Measurements from ENCODE around the gene GGA2.
"Not testable (repeated sequence)": the region's sequence is repeated elsewhere in the genome, so short reads cannot be mapped to it uniquely, and the experiment has no call there.

The GGA2 gene

DNA sequence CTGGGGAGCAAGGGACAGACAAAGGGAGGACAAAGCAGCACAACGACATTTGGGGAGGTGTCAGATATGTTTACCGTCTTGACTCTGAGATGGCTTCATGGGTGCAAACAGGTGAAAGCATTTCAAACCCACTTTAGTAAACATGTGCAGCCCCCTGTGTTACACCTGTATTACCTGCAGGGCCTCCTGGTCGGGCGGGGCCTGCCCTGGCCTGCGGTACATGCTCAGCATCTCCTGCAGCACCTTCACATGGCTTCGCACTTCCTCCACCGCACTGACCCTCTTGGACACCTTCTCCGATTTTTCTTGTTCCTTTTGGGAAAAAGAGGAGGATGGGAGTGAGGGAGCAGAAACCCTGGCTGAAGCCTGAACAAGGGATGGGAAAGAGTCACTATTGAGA, 24.5 kb downstream of the GGA2 start:
- Histone ChIP-seq H2AFZ (ENCODE audit: insufficient read depth, low read length, poor library complexity) (no peak overlapping the region), H4K91ac (ENCODE audit: low read depth, low read length) (no peak overlapping the region), H4K12ac (ENCODE audit: low read depth, low read length) (no peak overlapping the region), H3K4ac (ENCODE audit: low read depth, low read length) (no peak overlapping the region), H3K79me2 (ENCODE audit: control insufficient read depth, insufficient read depth, low read length, poor library complexity) (no peaks in the 10 kb centered on the region), H3K36me3 (ENCODE audit: control insufficient read depth in 1 of 2, insufficient read depth in 2 of 2, low read length in 2 of 2) (peaks cover 51 to 68% of the 10 kb centered on the region in 2 experiments), H3K79me1 (ENCODE audit: low read length) (no peaks in the 10 kb centered on the region), H3K4me2 (ENCODE audit: low read length) (no peak overlapping the region), H3K14ac (ENCODE audit: low read length) (no peak overlapping the region), H3K4me1 (ENCODE audit: control insufficient read depth in 1 of 2, insufficient read depth in 2 of 2, low read length in 2 of 2) (no peaks in the 10 kb centered on the region), H3K18ac (ENCODE audit: low read length) (no peak overlapping the region), H3K4me3 (ENCODE audit: low read depth, low read length) (no peak overlapping the region), H4K8ac (ENCODE audit: low read depth, low read length) (no peak overlapping the region), H2AK5ac (ENCODE audit: low read length) (no peak overlapping the region), H2BK120ac (ENCODE audit: insufficient read depth, low read length, poor library complexity) (no peak overlapping the region), H3K23ac (ENCODE audit: low read length) (no peak overlapping the region), H2BK12ac (ENCODE audit: low read length) (no peak overlapping the region), H3K9ac (ENCODE audit: low read length) (no peak overlapping the region), H3K9me3 (ENCODE audit: insufficient read depth, low read depth, low read length) (no peaks in the 10 kb centered on the region), H3K27ac (ENCODE audit: low read depth, low read length) (no peak overlapping the region), H3K27me3 (ENCODE audit: insufficient read depth, low read length) (no peaks in the 10 kb centered on the region), H2BK5ac (ENCODE audit: low read depth, low read length, poor library complexity) (no peak overlapping the region)
- no CpG with 5 or more reads among the region's 8 CpGs for WGBS (ENCODE audit: extremely low coverage, insufficient coverage, insufficient read length)
- no peak for DNase-seq

DNA sequence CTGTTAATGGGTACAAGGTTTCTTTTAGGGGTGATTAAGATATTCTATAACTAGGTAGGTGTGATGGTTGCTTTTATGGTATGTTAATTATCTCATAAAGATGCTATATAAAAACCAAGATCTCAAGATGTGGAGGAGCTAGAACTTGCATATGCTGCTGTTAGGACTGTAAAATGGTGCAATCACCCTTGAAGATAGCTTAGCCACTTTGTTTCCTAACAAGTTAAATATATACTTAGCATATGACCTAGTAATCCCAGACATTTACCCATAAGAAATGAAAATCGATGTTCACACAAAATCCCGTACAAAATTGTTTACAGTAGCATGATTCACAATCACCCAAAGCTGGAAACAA, 25.1 kb downstream of the GGA2 start:
- no peaks in the 10 kb centered on the region for H3K9me3 ChIP-seq (ENCODE audit: insufficient read depth, low read depth, low read length)
- no peak overlapping the region for H3K14ac ChIP-seq (ENCODE audit: low read length)
- H3K36me3 ChIP-seq (ENCODE audit: control insufficient read depth in 1 of 2, insufficient read depth in 2 of 2, low read length in 2 of 2), result peaks cover 54 to 73% of the 10 kb centered on the region in 2 experiments
- no peak overlapping the region for H4K91ac ChIP-seq (ENCODE audit: low read depth, low read length)
- no peak for DNase-seq
- no CpG with 5 or more reads among the region's 2 CpGs for WGBS (ENCODE audit: extremely low coverage, insufficient coverage, insufficient read length)
- no peak overlapping the region for H4K8ac ChIP-seq (ENCODE audit: low read depth, low read length)
- no peak overlapping the region for H3K9ac ChIP-seq (ENCODE audit: low read length)
- H2BK120ac ChIP-seq (ENCODE audit: insufficient read depth, low read length, poor library complexity), result no peak overlapping the region
- no peaks in the 10 kb centered on the region for H3K4me1 ChIP-seq (ENCODE audit: control insufficient read depth in 1 of 2, insufficient read depth in 2 of 2, low read length in 2 of 2)
- no peak overlapping the region for H4K12ac ChIP-seq (ENCODE audit: low read depth, low read length)
- no peaks in the 10 kb centered on the region for H3K79me1 ChIP-seq (ENCODE audit: low read length)
- no peak overlapping the region for H2AK5ac ChIP-seq (ENCODE audit: low read length)
- H2BK5ac ChIP-seq (ENCODE audit: low read depth, low read length, poor library complexity), result no peak overlapping the region
- no peak overlapping the region for H2BK12ac ChIP-seq (ENCODE audit: low read length)
- H3K4ac ChIP-seq (ENCODE audit: low read depth, low read length), result no peak overlapping the region
- no peak overlapping the region for H3K18ac ChIP-seq (ENCODE audit: low read length)
- no peaks in the 10 kb centered on the region for H3K79me2 ChIP-seq (ENCODE audit: control insufficient read depth, insufficient read depth, low read length, poor library complexity)
- H3K23ac ChIP-seq (ENCODE audit: low read length), result no peak overlapping the region
- H3K4me2 ChIP-seq (ENCODE audit: low read length), result no peak overlapping the region
- H3K27me3 ChIP-seq (ENCODE audit: insufficient read depth, low read length), result no peaks in the 10 kb centered on the region
- H3K4me3 ChIP-seq (ENCODE audit: low read depth, low read length), result no peak overlapping the region
- H3K27ac ChIP-seq (ENCODE audit: low read depth, low read length), result no peak overlapping the region
- H2AFZ ChIP-seq (ENCODE audit: insufficient read depth, low read length, poor library complexity), result no peak overlapping the region

DNA sequence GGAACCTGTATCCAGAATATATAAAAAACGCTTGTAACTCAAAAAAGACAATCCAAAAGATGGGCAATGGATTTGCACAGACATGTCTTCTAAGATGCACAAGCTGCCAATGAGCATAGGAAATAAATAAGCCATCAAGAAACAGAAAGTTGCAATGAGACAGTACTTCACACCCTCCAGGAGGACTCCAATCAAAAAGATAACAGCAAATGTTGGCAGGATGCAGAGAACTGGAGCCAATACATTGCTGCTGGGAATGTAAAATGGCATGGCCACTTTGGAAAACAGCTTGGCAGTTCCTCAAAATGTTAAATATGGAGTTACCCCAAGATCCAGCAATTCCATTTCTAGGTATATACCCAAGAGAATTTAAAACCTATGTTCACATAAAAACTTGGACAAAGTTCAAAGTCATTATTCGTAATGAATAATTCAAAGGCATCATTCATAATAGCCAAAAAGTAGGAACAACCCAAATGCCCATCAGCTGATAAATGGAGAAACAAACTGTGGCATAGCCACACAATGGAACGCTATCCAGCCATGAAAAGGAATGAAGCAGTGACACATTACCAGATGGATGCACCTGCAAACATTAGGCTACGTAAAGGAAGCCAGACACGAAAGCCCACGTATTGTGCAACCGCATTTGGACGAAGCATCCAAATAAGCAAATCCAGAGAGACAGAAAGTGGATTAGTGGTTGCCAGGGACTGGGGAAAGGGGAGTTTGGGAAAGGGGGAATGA, 25.6 kb downstream of the GGA2 start:
- Histone ChIP-seq H3K4me1 (ENCODE audit: control insufficient read depth in 1 of 2, insufficient read depth in 2 of 2, low read length in 2 of 2) (no peaks in the 10 kb centered on the region), H3K4me3 (ENCODE audit: low read depth, low read length) (no peak overlapping the region), H3K9me3 (ENCODE audit: insufficient read depth, low read depth, low read length) (no peaks in the 10 kb centered on the region), H4K91ac (ENCODE audit: low read depth, low read length) (no peak overlapping the region), H2BK5ac (ENCODE audit: low read depth, low read length, poor library complexity) (no peak overlapping the region), H4K8ac (ENCODE audit: low read depth, low read length) (no peak overlapping the region), H3K27ac (ENCODE audit: low read depth, low read length) (no peak overlapping the region), H3K18ac (ENCODE audit: low read length) (no peak overlapping the region), H3K27me3 (ENCODE audit: insufficient read depth, low read length) (no peaks in the 10 kb centered on the region), H3K23ac (ENCODE audit: low read length) (no peak overlapping the region), H2BK120ac (ENCODE audit: insufficient read depth, low read length, poor library complexity) (no peak overlapping the region), H3K4ac (ENCODE audit: low read depth, low read length) (no peak overlapping the region), H2BK12ac (ENCODE audit: low read length) (no peak overlapping the region), H3K14ac (ENCODE audit: low read length) (no peak overlapping the region), H3K79me1 (ENCODE audit: low read length) (no peaks in the 10 kb centered on the region), H2AFZ (ENCODE audit: insufficient read depth, low read length, poor library complexity) (no peak overlapping the region), H3K79me2 (ENCODE audit: control insufficient read depth, insufficient read depth, low read length, poor library complexity) (no peaks in the 10 kb centered on the region), H4K12ac (ENCODE audit: low read depth, low read length) (no peak overlapping the region), H3K9ac (ENCODE audit: low read length) (no peak overlapping the region), H3K36me3 (ENCODE audit: control insufficient read depth in 1 of 2, insufficient read depth in 2 of 2, low read length in 2 of 2) (peaks cover 57 to 75% of the 10 kb centered on the region in 2 experiments), H2AK5ac (ENCODE audit: low read length) (no peak overlapping the region), H3K4me2 (ENCODE audit: low read length) (no peak overlapping the region)
- no peak for DNase-seq
- WGBS (ENCODE audit: extremely low coverage, insufficient coverage, insufficient read length), result no CpG with 5 or more reads among the region's 8 CpGs

DNA sequence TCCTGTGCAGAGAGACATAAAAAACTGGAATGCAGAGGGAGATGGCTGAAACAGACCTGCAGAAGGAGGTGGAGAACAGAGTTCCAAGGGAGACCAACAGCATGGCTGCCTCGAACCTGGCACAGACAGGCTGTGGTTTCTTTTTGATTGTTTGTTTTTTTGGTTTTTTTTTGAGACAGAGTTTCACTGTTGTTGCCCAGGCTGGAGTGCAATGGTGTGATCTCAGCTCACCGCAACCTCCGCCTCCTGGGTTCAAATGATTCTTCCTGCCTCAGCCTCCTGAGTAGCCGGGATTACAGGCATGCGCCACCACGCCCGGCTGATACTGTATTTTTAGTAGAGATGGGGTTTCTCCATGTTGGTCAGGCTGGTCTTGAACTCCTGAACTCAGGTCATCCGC, 26.8 kb downstream of the GGA2 start:
- H3K79me2 ChIP-seq (ENCODE audit: control insufficient read depth, insufficient read depth, low read length, poor library complexity); H3K9me3 ChIP-seq (ENCODE audit: insufficient read depth, low read depth, low read length): not testable (repeated sequence)

More for the DNA sequence above, 26.8 kb downstream of the GGA2 start:
- H2BK120ac ChIP-seq (ENCODE audit: insufficient read depth, low read length, poor library complexity); H3K4ac ChIP-seq (ENCODE audit: low read depth, low read length); H3K14ac ChIP-seq (ENCODE audit: low read length); H4K91ac ChIP-seq (ENCODE audit: low read depth, low read length); H2AK5ac ChIP-seq (ENCODE audit: low read length); H3K27ac ChIP-seq (ENCODE audit: low read depth, low read length); H2BK12ac ChIP-seq (ENCODE audit: low read length); H2AFZ ChIP-seq (ENCODE audit: insufficient read depth, low read length, poor library complexity); H3K4me2 ChIP-seq (ENCODE audit: low read length); H3K23ac ChIP-seq (ENCODE audit: low read length); DNase-seq; H4K12ac ChIP-seq (ENCODE audit: low read depth, low read length); H2BK5ac ChIP-seq (ENCODE audit: low read depth, low read length, poor library complexity); H3K9ac ChIP-seq (ENCODE audit: low read length); H3K79me1 ChIP-seq (ENCODE audit: low read length); H4K8ac ChIP-seq (ENCODE audit: low read depth, low read length); H3K27me3 ChIP-seq (ENCODE audit: insufficient read depth, low read length); H3K18ac ChIP-seq (ENCODE audit: low read length); H3K4me3 ChIP-seq (ENCODE audit: low read depth, low read length); H3K4me1 ChIP-seq (ENCODE audit: control insufficient read depth in 1 of 2, insufficient read depth in 2 of 2, low read length in 2 of 2): not testable (repeated sequence)
- no CpG with 5 or more reads among the region's 8 CpGs for WGBS (ENCODE audit: extremely low coverage, insufficient coverage, insufficient read length)
- peaks cover 67 to 80% of the 10 kb centered on the region in 2 experiments for H3K36me3 ChIP-seq (ENCODE audit: control insufficient read depth in 1 of 2, insufficient read depth in 2 of 2, low read length in 2 of 2)
